Uterus (tissue), 4 donors: Measurements from ENCODE around the gene KCNK10. TPM values are rescaled to one million over a fixed set of nuclear protein-coding genes. Genes with fewer than 3 reads are reported as not detected.

ENCODE experiments used
- DNase-seq, 2 donors: peaks; one replicate each; pipeline ENCODE4 v3.0.0-alpha.2; 2019 to 2020
- H3K27ac ChIP-seq, 2 donors: fragments of 200-600 bp; sonication (generic); 1 replicate in 1 of 2; 2 replicates in 1 of 2; pipeline ENCODE4 v1.5.1; 2016 to 2018
- H3K27me3 ChIP-seq, 2 donors: fragments of 200-600 bp; sonication (generic); one replicate each; pipeline ENCODE4 v1.5.1; 2018 to 2019; ENCODE audit warnings: control low read depth in 1 of 2
- H3K36me3 ChIP-seq, 2 donors: fragments of 200-600 bp; sonication (generic); one replicate each; pipeline ENCODE4 v1.5.1; 2019; ENCODE audit warnings: control low read depth in 1 of 2
- H3K4me1 ChIP-seq, 2 donors: fragments of 200-600 bp; sonication (generic); one replicate each; pipeline ENCODE4 v1.5.1; 2018 to 2019; ENCODE audit warnings: control low read depth in 1 of 2
- H3K4me3 ChIP-seq, 2 donors: fragments of 200-600 bp; sonication (generic); 1 replicate in 1 of 2; 2 replicates in 1 of 2; pipeline ENCODE4 v1.5.1; 2018 to 2019; ENCODE audit warnings: mild to moderate bottlenecking in 1 of 2
- H3K9me3 ChIP-seq, 2 donors: fragments of 200-600 bp; sonication (generic); one replicate each; pipeline ENCODE4 v1.5.1; 2019; ENCODE audit warnings: control low read depth in 1 of 2
- POLR2A ChIP-seq, 2 donors: fragments of 450-650 bp; IDR thresholded peaks; one replicate each; pipeline ENCODE4 v1.6.1; 2016; ENCODE audit warnings: antibody characterized with exemption in 2 of 2, mild to moderate bottlenecking in 1 of 2, moderate library complexity in 1 of 2
- intact Hi-C: fragments of 100-400 bp; cut with DNase I; formaldehyde crosslinking; loops from one replicate; pipeline ENCODE4 v1.15.1; 2023; ENCODE audit warnings: low total_unique reads
- total RNA-seq, 4 donors: library from RNA; depleted of rRNA in 3 of 4; stranded (reverse); fragments of >200 nt in 3 of 4; gene quantifications; one replicate each; pipeline versions ENCODE4 v1.1.0 to v1.2.4, GENCODE V29; 2014 to 2023
- TF ChIP-seq, protein P1 (sequence below), 4 experiments: fragments of 200-600 bp in 2 of 4; fragments of 450-650 bp in 2 of 4; sonication (generic) in 2 of 4; IDR thresholded peaks; one replicate each; pipeline ENCODE4 v1.5.1; 2016 to 2019; ENCODE audit warnings: antibody characterized with exemption in 4 of 4, mild to moderate bottlenecking in 2 of 4, moderate library complexity in 1 of 4
- donor health status: DM: yes; HTN: yes; CAD: no.

KCNK10 gene
- total RNA-seq, 4 donors from 2014 or later: 0.14 TPM; not detected in 3

DNA sequence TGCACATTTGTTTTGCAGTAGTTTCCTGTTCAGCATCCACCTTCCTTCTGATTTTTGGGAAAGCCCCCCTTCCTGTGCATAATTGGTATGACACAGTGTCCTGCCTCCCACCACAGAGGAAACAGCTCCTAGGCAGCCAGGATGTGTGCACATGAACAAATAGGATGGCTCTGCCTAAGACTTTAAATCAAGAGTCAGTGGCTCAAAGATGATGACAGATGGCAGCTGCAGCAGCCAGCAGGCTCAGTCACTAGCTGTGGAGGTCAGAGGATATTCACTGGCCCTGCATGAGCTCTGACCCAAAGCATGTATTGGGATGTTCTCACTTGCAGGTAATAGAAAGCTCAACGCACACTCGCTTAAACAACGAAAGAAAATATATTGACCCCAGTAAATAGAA lies 90.3 kb downstream of the KCNK10 start:
- no peaks in the 10 kb centered on the region for H3K27me3 ChIP-seq
- H3K4me1 ChIP-seq: no peaks in the 10 kb centered on the region
- no peaks in the 10 kb centered on the region for H3K9me3 ChIP-seq
- DNase-seq: no peak
- TF ChIP-seq POLR2A (IDR thresholded peaks at IDR 0.05): no peak
- TF ChIP-seq, protein P1, sequence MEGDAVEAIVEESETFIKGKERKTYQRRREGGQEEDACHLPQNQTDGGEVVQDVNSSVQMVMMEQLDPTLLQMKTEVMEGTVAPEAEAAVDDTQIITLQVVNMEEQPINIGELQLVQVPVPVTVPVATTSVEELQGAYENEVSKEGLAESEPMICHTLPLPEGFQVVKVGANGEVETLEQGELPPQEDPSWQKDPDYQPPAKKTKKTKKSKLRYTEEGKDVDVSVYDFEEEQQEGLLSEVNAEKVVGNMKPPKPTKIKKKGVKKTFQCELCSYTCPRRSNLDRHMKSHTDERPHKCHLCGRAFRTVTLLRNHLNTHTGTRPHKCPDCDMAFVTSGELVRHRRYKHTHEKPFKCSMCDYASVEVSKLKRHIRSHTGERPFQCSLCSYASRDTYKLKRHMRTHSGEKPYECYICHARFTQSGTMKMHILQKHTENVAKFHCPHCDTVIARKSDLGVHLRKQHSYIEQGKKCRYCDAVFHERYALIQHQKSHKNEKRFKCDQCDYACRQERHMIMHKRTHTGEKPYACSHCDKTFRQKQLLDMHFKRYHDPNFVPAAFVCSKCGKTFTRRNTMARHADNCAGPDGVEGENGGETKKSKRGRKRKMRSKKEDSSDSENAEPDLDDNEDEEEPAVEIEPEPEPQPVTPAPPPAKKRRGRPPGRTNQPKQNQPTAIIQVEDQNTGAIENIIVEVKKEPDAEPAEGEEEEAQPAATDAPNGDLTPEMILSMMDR (IDR thresholded peaks at IDR 0.05): no peak
- intact Hi-C loops: no loop called here
- no peak overlapping the region for H3K27ac ChIP-seq
- H3K36me3 ChIP-seq: no peaks in the 10 kb centered on the region
- no peak overlapping the region for H3K4me3 ChIP-seq

DNA sequence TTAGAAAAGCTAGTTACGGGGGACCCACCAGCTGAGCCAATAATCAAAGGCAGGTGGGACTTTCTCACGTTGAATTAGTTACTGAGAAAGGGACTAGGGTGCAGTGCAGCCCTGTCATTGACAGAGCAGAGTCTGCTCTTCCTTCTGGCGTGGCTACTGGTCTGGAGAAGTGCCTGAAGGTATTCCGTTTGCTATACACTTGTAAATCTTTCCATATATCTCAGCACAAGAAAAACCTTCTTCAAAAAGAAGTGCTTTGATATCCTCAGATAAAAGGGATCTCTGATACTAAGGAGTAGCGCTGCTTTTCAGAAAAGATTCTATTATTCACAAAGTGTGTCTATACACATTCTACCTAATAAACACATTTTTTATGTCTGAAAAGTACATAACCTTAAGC lies 91.5 kb downstream of the KCNK10 start:
- intact Hi-C loops: no loop called here
- TF ChIP-seq, protein P1 (IDR thresholded peaks at IDR 0.05): no peak
- no peak for TF ChIP-seq POLR2A (IDR thresholded peaks at IDR 0.05)
- H3K4me1 ChIP-seq: no peaks in the 10 kb centered on the region
- no peaks in the 10 kb centered on the region for H3K27me3 ChIP-seq
- H3K4me3 ChIP-seq: no peak overlapping the region
- no peaks in the 10 kb centered on the region for H3K9me3 ChIP-seq
- DNase-seq: no peak
- H3K27ac ChIP-seq: no peak overlapping the region
- no peaks in the 10 kb centered on the region for H3K36me3 ChIP-seq

DNA sequence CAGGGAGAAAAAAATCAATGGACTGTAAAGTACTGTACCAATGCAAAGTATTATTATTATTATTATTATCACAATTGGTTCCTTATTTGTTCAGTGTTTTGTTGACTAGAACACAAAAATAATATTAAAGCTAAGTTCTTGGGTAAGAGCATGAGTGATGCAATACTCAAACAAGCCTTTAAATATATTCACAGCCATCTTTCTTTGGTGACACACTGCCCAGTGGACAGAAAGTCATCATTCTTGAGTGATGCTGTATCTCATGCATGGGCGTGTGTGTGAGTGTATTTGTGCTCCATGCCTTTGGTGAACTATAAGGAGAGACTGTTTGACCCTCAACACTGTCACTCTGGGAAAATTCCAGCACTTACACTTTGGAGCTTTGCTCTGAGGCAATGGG lies 93.6 kb downstream of the KCNK10 start:
- no peak overlapping the region for H3K4me3 ChIP-seq
- H3K36me3 ChIP-seq: no peaks in the 10 kb centered on the region
- no peak for DNase-seq
- no peaks in the 10 kb centered on the region for H3K27me3 ChIP-seq
- no peaks in the 10 kb centered on the region for H3K9me3 ChIP-seq
- intact Hi-C loops: no loop called here
- TF ChIP-seq, protein P1 (IDR thresholded peaks at IDR 0.05): no peak
- TF ChIP-seq POLR2A (IDR thresholded peaks at IDR 0.05): no peak
- no peak overlapping the region for H3K27ac ChIP-seq
- no peaks in the 10 kb centered on the region for H3K4me1 ChIP-seq

DNA sequence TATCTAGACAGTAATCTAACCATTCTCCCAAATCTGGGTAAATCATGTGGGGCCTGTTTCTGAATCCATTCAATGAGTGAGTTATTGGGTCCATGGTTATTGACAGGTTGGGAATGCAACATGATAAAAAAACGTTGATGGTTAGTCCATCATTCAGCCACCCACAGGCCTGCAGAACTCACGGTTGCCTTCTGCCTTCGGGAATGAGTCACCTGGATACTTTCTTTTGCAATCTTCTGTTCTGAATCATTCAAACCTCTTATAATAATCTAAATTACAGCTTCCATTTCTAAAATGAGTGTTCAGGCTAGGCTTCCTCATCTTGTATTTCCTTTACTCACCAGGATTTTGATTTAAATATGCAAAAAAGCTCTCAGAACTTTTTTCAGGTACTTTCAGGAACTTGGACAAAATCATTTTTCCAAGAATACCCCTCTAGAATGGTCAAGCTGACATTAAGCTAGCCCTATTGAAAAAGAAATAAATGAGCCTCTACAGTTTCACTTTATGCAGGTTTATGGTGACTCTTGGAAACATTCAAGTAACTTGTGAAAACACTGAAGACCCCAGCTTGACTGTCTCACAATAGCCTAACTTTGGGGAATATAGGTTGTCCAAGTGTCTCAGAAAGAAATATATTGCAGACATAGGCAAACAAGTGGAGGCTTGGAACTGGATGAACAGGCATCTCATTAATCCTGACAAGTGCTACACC lies 94.4 kb downstream of the KCNK10 start:
- H3K4me3 ChIP-seq: no peak overlapping the region
- H3K9me3 ChIP-seq: no peaks in the 10 kb centered on the region
- no peak overlapping the region for H3K27ac ChIP-seq
- H3K4me1 ChIP-seq: no peaks in the 10 kb centered on the region
- no peaks in the 10 kb centered on the region for H3K36me3 ChIP-seq
- H3K27me3 ChIP-seq: no peaks in the 10 kb centered on the region
- TF ChIP-seq, protein P1 (IDR thresholded peaks at IDR 0.05): no peak
- TF ChIP-seq POLR2A (IDR thresholded peaks at IDR 0.05): no peak
- intact Hi-C loops: no loop called here
- DNase-seq: no peak

DNA sequence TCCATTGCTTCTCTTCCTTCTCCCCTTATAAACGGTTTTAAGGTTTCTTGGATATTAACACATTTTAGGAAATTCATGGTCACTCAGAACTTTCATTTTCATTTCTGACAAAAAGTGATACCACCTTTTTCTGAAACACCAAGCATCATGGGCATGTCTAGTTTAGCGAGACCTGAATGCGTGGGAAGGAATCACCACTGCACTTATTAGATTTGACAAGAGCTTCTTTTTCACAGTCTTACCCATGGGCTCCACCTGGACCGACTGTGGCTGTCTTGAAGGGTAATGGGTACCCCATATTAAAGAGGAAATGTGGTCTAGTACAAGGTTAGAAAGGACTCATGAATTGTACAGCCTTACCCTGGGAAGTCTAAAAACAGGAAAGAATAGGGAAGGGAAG lies 95.4 kb downstream of the KCNK10 start:
- intact Hi-C loops: no loop called here

More for the DNA sequence above, 95.4 kb downstream of the KCNK10 start:
- H3K4me1 ChIP-seq: no peaks in the 10 kb centered on the region
- no peak overlapping the region for H3K4me3 ChIP-seq
- no peak for DNase-seq
- H3K36me3 ChIP-seq: no peaks in the 10 kb centered on the region
- no peaks in the 10 kb centered on the region for H3K27me3 ChIP-seq
- no peak overlapping the region for H3K27ac ChIP-seq
- TF ChIP-seq POLR2A (IDR thresholded peaks at IDR 0.05): no peak
- TF ChIP-seq, protein P1 (IDR thresholded peaks at IDR 0.05): no peak
- H3K9me3 ChIP-seq: no peaks in the 10 kb centered on the region
